SK-N-SH treated with all-trans-retinoic acid at 6 μM for 48 hours (cell line): Measurements from ENCODE around the gene BRD9.

Source experiments
- ATAC-seq: fragments of 200-7000 bp; cut with Tn5 transposase; 3 replicates; pipeline ENCODE4 v1.9.1; 2020; ENCODE audit warnings: mild to moderate bottlenecking, moderate library complexity
- ARNTL ChIP-seq: fragments of 450-650 bp; formaldehyde crosslinking; IDR thresholded peaks from 2 replicates; pipeline ENCODE4 v1.5.0; 2020; ENCODE audit warnings: low read depth, mild to moderate bottlenecking, moderate library complexity, borderline replicate concordance
- BACH2 ChIP-seq: fragments of 250-450 bp; sonication (Bioruptor Pico); IDR thresholded peaks from 2 replicates; pipeline ENCODE4 v1.9.0; 2021; ENCODE audit warnings: mild to moderate bottlenecking, borderline replicate concordance
- CSDC2 ChIP-seq: fragments of 250-450 bp; sonication (Bioruptor Pico); IDR thresholded peaks from 2 replicates; pipeline ENCODE4 v1.5.0; 2020; ENCODE audit warnings: mild to moderate bottlenecking, moderate library complexity
- ESRRG ChIP-seq: fragments of 250-450 bp; sonication (Bioruptor Pico); IDR thresholded peaks from 2 replicates; pipeline ENCODE4 v1.6.1; 2021; ENCODE audit warnings: mild to moderate bottlenecking
- GLIS3 ChIP-seq: fragments of 250-450 bp; sonication (Bioruptor Pico); IDR thresholded peaks from 2 replicates; pipeline ENCODE4 v1.5.0; 2020; ENCODE audit warnings: mild to moderate bottlenecking, moderate library complexity
- ISL1 ChIP-seq: fragments of 250-450 bp; sonication (Bioruptor Pico); IDR thresholded peaks from 2 replicates; pipeline ENCODE4 v2.1.2; 2022; ENCODE audit warnings: mild to moderate bottlenecking, moderate library complexity
- OSR1 ChIP-seq: fragments of 250-450 bp; sonication (Bioruptor Pico); IDR thresholded peaks from 2 replicates; pipeline ENCODE4 v1.8.0; 2022; ENCODE audit warnings: moderate library complexity, mild to moderate bottlenecking, inconsistent platforms
- TCF4 ChIP-seq: fragments of 250-450 bp; sonication (Bioruptor Pico); IDR thresholded peaks from 2 replicates; pipeline ENCODE4 v1.8.0; 2021; ENCODE audit warnings: mild to moderate bottlenecking, moderate library complexity, borderline replicate concordance
- TOX ChIP-seq: fragments of 250-450 bp; sonication (Bioruptor Pico); IDR thresholded peaks from 2 replicates; pipeline ENCODE4 v1.8.0; 2021; ENCODE audit warnings: mild to moderate bottlenecking, moderate library complexity, borderline replicate concordance
- ZFP3 ChIP-seq: fragments of 250-450 bp; sonication (Bioruptor Pico); IDR thresholded peaks from 2 replicates; pipeline ENCODE4 v1.5.0; 2020; ENCODE audit warnings: mild to moderate bottlenecking, moderate library complexity
- ZNF565 ChIP-seq: fragments of 450-650 bp; formaldehyde crosslinking; conservative IDR thresholded peaks from 2 replicates; pipeline ENCODE4 v1.5.0; 2020; ENCODE audit warnings: low read depth, mild to moderate bottlenecking, moderate library complexity
- ZNF8 ChIP-seq: fragments of 450-650 bp; formaldehyde crosslinking; IDR thresholded peaks from 2 replicates; pipeline ENCODE4 v1.5.0; 2020; ENCODE audit warnings: mild to moderate bottlenecking, moderate library complexity
- TF ChIP-seq, protein P1 (sequence below): fragments of 250-450 bp; sonication (Bioruptor Pico); IDR thresholded peaks from 2 replicates; pipeline ENCODE4 v1.5.0; 2020; ENCODE audit warnings: mild to moderate bottlenecking, moderate library complexity
- TF ChIP-seq, protein P2 (sequence below): fragments of 250-450 bp; sonication (Bioruptor Pico); IDR thresholded peaks from 2 replicates; pipeline ENCODE4 v1.5.1; 2020; ENCODE audit warnings: low read depth, mild to moderate bottlenecking, moderate library complexity
- TF ChIP-seq, protein P3 (sequence below): fragments of 250-450 bp; sonication (Bioruptor Pico); IDR thresholded peaks from 2 replicates; pipeline ENCODE4 v1.8.0; 2021; ENCODE audit warnings: low read depth, mild to moderate bottlenecking, moderate library complexity, borderline replicate concordance
- TF ChIP-seq, protein P4 (sequence below): fragments of 250-450 bp; sonication (Bioruptor Pico); IDR thresholded peaks from 2 replicates; pipeline ENCODE4 v1.8.0; 2020; ENCODE audit warnings: mild to moderate bottlenecking, moderate library complexity, borderline replicate concordance
- TF ChIP-seq, protein P5 (sequence below): fragments of 250-450 bp; sonication (Bioruptor Pico); IDR thresholded peaks from 2 replicates; pipeline ENCODE4 v1.5.1; 2021; ENCODE audit warnings: mild to moderate bottlenecking, moderate library complexity

The BRD9 gene

GRCh38 chr5:902129-902916 lies 9.7 kb upstream of the BRD9 start (continued):
- TF ChIP-seq, protein P1, sequence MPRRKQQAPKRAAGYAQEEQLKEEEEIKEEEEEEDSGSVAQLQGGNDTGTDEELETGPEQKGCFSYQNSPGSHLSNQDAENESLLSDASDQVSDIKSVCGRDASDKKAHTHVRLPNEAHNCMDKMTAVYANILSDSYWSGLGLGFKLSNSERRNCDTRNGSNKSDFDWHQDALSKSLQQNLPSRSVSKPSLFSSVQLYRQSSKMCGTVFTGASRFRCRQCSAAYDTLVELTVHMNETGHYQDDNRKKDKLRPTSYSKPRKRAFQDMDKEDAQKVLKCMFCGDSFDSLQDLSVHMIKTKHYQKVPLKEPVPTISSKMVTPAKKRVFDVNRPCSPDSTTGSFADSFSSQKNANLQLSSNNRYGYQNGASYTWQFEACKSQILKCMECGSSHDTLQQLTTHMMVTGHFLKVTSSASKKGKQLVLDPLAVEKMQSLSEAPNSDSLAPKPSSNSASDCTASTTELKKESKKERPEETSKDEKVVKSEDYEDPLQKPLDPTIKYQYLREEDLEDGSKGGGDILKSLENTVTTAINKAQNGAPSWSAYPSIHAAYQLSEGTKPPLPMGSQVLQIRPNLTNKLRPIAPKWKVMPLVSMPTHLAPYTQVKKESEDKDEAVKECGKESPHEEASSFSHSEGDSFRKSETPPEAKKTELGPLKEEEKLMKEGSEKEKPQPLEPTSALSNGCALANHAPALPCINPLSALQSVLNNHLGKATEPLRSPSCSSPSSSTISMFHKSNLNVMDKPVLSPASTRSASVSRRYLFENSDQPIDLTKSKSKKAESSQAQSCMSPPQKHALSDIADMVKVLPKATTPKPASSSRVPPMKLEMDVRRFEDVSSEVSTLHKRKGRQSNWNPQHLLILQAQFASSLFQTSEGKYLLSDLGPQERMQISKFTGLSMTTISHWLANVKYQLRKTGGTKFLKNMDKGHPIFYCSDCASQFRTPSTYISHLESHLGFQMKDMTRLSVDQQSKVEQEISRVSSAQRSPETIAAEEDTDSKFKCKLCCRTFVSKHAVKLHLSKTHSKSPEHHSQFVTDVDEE (CRISPR knock-in tag): no peak
- TF ChIP-seq, protein P2, sequence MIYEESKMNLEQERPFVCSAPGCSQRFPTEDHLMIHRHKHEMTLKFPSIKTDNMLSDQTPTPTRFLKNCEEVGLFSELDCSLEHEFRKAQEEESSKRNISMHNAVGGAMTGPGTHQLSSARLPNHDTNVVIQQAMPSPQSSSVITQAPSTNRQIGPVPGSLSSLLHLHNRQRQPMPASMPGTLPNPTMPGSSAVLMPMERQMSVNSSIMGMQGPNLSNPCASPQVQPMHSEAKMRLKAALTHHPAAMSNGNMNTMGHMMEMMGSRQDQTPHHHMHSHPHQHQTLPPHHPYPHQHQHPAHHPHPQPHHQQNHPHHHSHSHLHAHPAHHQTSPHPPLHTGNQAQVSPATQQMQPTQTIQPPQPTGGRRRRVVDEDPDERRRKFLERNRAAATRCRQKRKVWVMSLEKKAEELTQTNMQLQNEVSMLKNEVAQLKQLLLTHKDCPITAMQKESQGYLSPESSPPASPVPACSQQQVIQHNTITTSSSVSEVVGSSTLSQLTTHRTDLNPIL: no peak
- TF ChIP-seq ESRRG (CRISPR knock-in tag) (no peak), CSDC2 (CRISPR knock-in tag) (no peak), GLIS3 (CRISPR knock-in tag) (no peak), ARNTL (no peak)
- TF ChIP-seq, all 23 proteins: peak for 0

- ATAC-seq: no peak
- TF ChIP-seq ESRRG (CRISPR knock-in tag) (no peak), TOX (CRISPR knock-in tag) (no peak), ZNF8 (CRISPR knock-in tag) (no peak), CSDC2 (CRISPR knock-in tag) (no peak), ISL1 (CRISPR knock-in tag) (no peak), GLIS3 (CRISPR knock-in tag) (no peak), ZNF565 (CRISPR knock-in tag) (no peak), ARNTL (no peak), BACH2 (CRISPR knock-in tag) (no peak), OSR1 (no peak)
- TF ChIP-seq, protein P3, sequence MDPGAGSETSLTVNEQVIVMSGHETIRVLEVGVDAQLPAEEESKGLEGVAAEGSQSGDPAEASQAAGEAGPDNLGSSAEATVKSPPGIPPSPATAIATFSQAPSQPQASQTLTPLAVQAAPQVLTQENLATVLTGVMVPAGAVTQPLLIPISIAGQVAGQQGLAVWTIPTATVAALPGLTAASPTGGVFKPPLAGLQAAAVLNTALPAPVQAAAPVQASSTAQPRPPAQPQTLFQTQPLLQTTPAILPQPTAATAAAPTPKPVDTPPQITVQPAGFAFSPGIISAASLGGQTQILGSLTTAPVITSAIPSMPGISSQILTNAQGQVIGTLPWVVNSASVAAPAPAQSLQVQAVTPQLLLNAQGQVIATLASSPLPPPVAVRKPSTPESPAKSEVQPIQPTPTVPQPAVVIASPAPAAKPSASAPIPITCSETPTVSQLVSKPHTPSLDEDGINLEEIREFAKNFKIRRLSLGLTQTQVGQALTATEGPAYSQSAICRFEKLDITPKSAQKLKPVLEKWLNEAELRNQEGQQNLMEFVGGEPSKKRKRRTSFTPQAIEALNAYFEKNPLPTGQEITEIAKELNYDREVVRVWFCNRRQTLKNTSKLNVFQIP (CRISPR knock-in tag): no peak
- TF ChIP-seq, protein P4, sequence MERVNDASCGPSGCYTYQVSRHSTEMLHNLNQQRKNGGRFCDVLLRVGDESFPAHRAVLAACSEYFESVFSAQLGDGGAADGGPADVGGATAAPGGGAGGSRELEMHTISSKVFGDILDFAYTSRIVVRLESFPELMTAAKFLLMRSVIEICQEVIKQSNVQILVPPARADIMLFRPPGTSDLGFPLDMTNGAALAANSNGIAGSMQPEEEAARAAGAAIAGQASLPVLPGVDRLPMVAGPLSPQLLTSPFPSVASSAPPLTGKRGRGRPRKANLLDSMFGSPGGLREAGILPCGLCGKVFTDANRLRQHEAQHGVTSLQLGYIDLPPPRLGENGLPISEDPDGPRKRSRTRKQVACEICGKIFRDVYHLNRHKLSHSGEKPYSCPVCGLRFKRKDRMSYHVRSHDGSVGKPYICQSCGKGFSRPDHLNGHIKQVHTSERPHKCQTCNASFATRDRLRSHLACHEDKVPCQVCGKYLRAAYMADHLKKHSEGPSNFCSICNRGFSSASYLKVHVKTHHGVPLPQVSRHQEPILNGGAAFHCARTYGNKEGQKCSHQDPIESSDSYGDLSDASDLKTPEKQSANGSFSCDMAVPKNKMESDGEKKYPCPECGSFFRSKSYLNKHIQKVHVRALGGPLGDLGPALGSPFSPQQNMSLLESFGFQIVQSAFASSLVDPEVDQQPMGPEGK (CRISPR knock-in tag): no peak
- TF ChIP-seq, protein P5, sequence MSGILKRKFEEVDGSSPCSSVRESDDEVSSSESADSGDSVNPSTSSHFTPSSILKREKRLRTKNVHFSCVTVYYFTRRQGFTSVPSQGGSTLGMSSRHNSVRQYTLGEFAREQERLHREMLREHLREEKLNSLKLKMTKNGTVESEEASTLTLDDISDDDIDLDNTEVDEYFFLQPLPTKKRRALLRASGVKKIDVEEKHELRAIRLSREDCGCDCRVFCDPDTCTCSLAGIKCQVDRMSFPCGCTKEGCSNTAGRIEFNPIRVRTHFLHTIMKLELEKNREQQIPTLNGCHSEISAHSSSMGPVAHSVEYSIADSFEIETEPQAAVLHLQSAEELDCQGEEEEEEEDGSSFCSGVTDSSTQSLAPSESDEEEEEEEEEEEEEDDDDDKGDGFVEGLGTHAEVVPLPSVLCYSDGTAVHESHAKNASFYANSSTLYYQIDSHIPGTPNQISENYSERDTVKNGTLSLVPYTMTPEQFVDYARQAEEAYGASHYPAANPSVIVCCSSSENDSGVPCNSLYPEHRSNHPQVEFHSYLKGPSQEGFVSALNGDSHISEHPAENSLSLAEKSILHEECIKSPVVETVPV (CRISPR knock-in tag): no peak
Observed at GRCh38 chr5:900781-901180, 8.2 kb upstream of the BRD9 start.

GRCh38 chr5:893711-894110 lies 1.1 kb upstream of the BRD9 start:
- no peak for ATAC-seq
- TF ChIP-seq ARNTL (no peak), TCF4 (CRISPR knock-in tag) (no peak), ZFP3 (CRISPR knock-in tag) (no peak), BACH2 (CRISPR knock-in tag) (no peak), ESRRG (CRISPR knock-in tag) (no peak)
- TF ChIP-seq, protein P1 (CRISPR knock-in tag): no peak
